HepG2 (cell line): ENCODE data around the gene STRN4. TPM values are rescaled to one million over a fixed set of nuclear protein-coding genes. Genes with fewer than 3 reads are reported as not detected.

Source experiments
- ATAC-seq: fragments of 200-7000 bp; cut with Tn5 transposase; 3 replicates; pipeline ENCODE4 v1.9.1; 2020; ENCODE audit warnings: mild to moderate bottlenecking, moderate library complexity
- BruUV-seq: library from RNA; stranded (reverse); fragments of 400-500 nt; replicated peaks from 2 replicates; lab custom pipeline; 2021; lab: Mats Ljungman, UMichigan
- CTCF ChIA-PET: fragments of 300-600 bp; formaldehyde crosslinking; extraction: SDS; loops from one replicate; lab custom pipeline; 2021; ENCODE audit warnings: low total read pairs, inconsistent platforms, low intra/inter-chr PET ratio; lab: Yijun Ruan, JAX
- POLR2A ChIA-PET: fragments of 350-600 bp; sonication (Branson Sonifier 250); formaldehyde crosslinking; loops from one replicate; lab custom pipeline; 2020; ENCODE audit warnings: antibody characterized with exemption, inconsistent platforms; lab: Yijun Ruan, JAX
- DNase-seq: peaks from one replicate; pipeline ENCODE4 v3.0.0-alpha.2; 2015; ENCODE audit warnings: low spot score
- FAIRE-seq: peaks from 3 replicates; lab custom pipeline; 2011; peaks lifted over from hg19 to GRCh38; lab: Jason Lieb, UNC
- H2AFZ ChIP-seq: one replicate; pipeline ENCODE4 v1.6.1; 2011; ENCODE audit warnings: low read length, inconsistent platforms
- H3K27ac ChIP-seq: fragments of 300-600 bp; 3 replicates; pipeline ENCODE4 v1.8.0; 2011; ENCODE audit warnings: mixed run types, mild to moderate bottlenecking, mixed read lengths, low read length, inconsistent platforms; ENCODE audit not compliant: insufficient read depth; ENCODE audit errors: extremely low read length
- H3K27me3 ChIP-seq, 2 experiments: fragments of 200-600 bp in 1 of 2; 2 replicates in 1 of 2; 3 replicates in 1 of 2; pipeline versions ENCODE4 v1.6.0 to v1.8.0; 2011; ENCODE audit warnings: low read length in 2 of 2, mild to moderate bottlenecking in 2 of 2, moderate library complexity in 2 of 2, inconsistent platforms in 1 of 2; ENCODE audit not compliant: insufficient read depth in 2 of 2, control insufficient read depth in 1 of 2
- H3K36me3 ChIP-seq, 2 experiments: fragments of 200-600 bp in 1 of 2; replicated peaks in 1 of 2; 2 replicates in 1 of 2; 3 replicates in 1 of 2; pipeline versions ENCODE4 v1.5.1 to v1.8.0; 2011; ENCODE audit warnings: low read length in 2 of 2, inconsistent platforms in 1 of 2; ENCODE audit not compliant: insufficient read depth in 2 of 2, control insufficient read depth in 1 of 2
- H3K4me1 ChIP-seq: 2 replicates; pipeline ENCODE4 v1.5.1; 2012; ENCODE audit warnings: low read length, inconsistent platforms; ENCODE audit not compliant: insufficient read depth
- H3K4me2 ChIP-seq: 2 replicates; pipeline ENCODE4 v1.6.0; 2011; ENCODE audit warnings: low read depth, low read length, inconsistent platforms
- H3K4me3 ChIP-seq, 3 experiments: fragments of 200-600 bp in 1 of 3; sonication (generic), shearing (Covaris generic) in 1 of 3; replicated peaks in 1 of 3; 2 replicates each; pipeline ENCODE4 v1.5.1; 2011 to 2016; ENCODE audit warnings: low read length in 3 of 3, inconsistent platforms in 2 of 3, low read depth in 2 of 3, mild to moderate bottlenecking in 2 of 3, control low read depth in 1 of 3, mixed read lengths in 1 of 3; ENCODE audit not compliant: insufficient read depth in 1 of 3
- H3K79me2 ChIP-seq: one replicate; pipeline ENCODE4 v1.6.1; 2011; ENCODE audit warnings: low read length, inconsistent platforms; ENCODE audit not compliant: insufficient read depth
- H3K9ac ChIP-seq: 2 replicates; pipeline ENCODE4 v1.6.0; 2011; ENCODE audit warnings: mild to moderate bottlenecking, low read depth, low read length, inconsistent platforms; ENCODE audit not compliant: insufficient read depth
- H3K9me3 ChIP-seq: 2 replicates; pipeline ENCODE4 v1.5.1; 2012; ENCODE audit warnings: mild to moderate bottlenecking, low read length
- H4K20me1 ChIP-seq: 2 replicates; pipeline ENCODE4 v1.6.0; 2011; ENCODE audit warnings: inconsistent platforms, mild to moderate bottlenecking, low read length, moderate library complexity; ENCODE audit not compliant: insufficient read depth
- CBX5 ChIP-seq: sonication (generic); formaldehyde crosslinking; IDR thresholded peaks from 2 replicates; pipeline ENCODE4 v1.4.0; 2020; ENCODE audit warnings: missing genetic modification reagents, borderline replicate concordance
- KDM6A ChIP-seq: IDR thresholded peaks from 2 replicates; pipeline ENCODE4 v1.6.1; 2016; ENCODE audit warnings: low read depth
- MAZ ChIP-seq, 2 experiments: sonication (generic) in 1 of 2; formaldehyde crosslinking in 1 of 2; IDR thresholded peaks; 2 replicates each; pipeline versions ENCODE4 v1.5.0 to v1.6.1; 2012 to 2020; ENCODE audit warnings: low read depth in 2 of 2, mild to moderate bottlenecking in 2 of 2, borderline replicate concordance in 1 of 2, improper control_type of control experiment in 1 of 2, low read length in 1 of 2, missing genetic modification reagents in 1 of 2, moderate library complexity in 1 of 2
- MIXL1 ChIP-seq: IDR thresholded peaks from 2 replicates; pipeline ENCODE4 v1.6.1; 2016
- NR2C2 ChIP-seq: sonication (generic); formaldehyde crosslinking; IDR thresholded peaks from 2 replicates; pipeline ENCODE4 v1.4.0; 2020; ENCODE audit warnings: missing genetic modification reagents, mild to moderate bottlenecking, moderate library complexity, borderline replicate concordance
- NR2F1 ChIP-seq, 2 experiments: fragments of 450-650 bp in 1 of 2; formaldehyde crosslinking in 1 of 2; IDR thresholded peaks; 2 replicates each; pipeline versions ENCODE4 v1.5.0 to v1.6.1; 2016 to 2020; ENCODE audit warnings: mild to moderate bottlenecking in 1 of 2, missing compliant biosample characterization in 1 of 2, missing genetic modification reagents in 1 of 2, moderate library complexity in 1 of 2
- PPARG ChIP-seq: conservative IDR thresholded peaks from 2 replicates; pipeline ENCODE4 v1.6.1; 2016; ENCODE audit warnings: missing biosample characterization, missing genetic modification reagents
- SPEN ChIP-seq: sonication (generic); formaldehyde crosslinking; IDR thresholded peaks from 2 replicates; pipeline ENCODE4 v1.5.1; 2020; ENCODE audit warnings: low read depth, mild to moderate bottlenecking, missing genetic modification reagents
- ZNF160 ChIP-seq: sonication (generic); formaldehyde crosslinking; IDR thresholded peaks from 2 replicates; pipeline ENCODE4 v1.8.0; 2022; ENCODE audit warnings: mild to moderate bottlenecking, inconsistent platforms, missing genetic modification reagents
- ZNF24 ChIP-seq: fragments of 450-650 bp; IDR thresholded peaks from 2 replicates; pipeline ENCODE4 v1.6.1; 2017; ENCODE audit warnings: antibody characterized with exemption, mild to moderate bottlenecking
- ZNF431 ChIP-seq: sonication (generic); formaldehyde crosslinking; IDR thresholded peaks from 2 replicates; pipeline ENCODE4 v1.9.0; 2022; ENCODE audit warnings: missing genetic modification reagents, low read depth, mild to moderate bottlenecking, borderline replicate concordance
- ZNF616 ChIP-seq: sonication (generic); formaldehyde crosslinking; IDR thresholded peaks from 2 replicates; pipeline ENCODE4 v1.5.0; 2020; ENCODE audit warnings: low read depth, mild to moderate bottlenecking, missing genetic modification reagents
- WGBS: methylation state at CpG from one replicate; pipeline ENCODE4 v1.1.6; 2017; ENCODE audit warnings: low lambda C conversion rate; 5-methylcytosine and 5-hydroxymethylcytosine counted together
- in situ Hi-C: cut with HindIII; loops from 2 replicates; pipeline ENCODE4 v1.10.0; 2017; ENCODE audit warnings: low pct_unique_long_range_greater_than_20kb; ENCODE audit not compliant: extremely low pct_ligation_motif_present
- intact Hi-C: fragments of 100-400 bp; cut with micrococcal nuclease; formaldehyde crosslinking; loops from one replicate; pipeline ENCODE4 v1.10.0; 2022; ENCODE audit not compliant: unreplicated experiment
- polyA plus RNA-seq, 8 experiments: library from polyadenylated mRNA; depleted of rRNA in 3 of 8; stranded (reverse) in 7 of 8; unstranded in 1 of 8; fragments of >200 nt; fragmentation: Illumina TruSeq in 4 of 8; extraction: Trizol in 4 of 8; gene quantifications; 2 replicates each; pipeline versions ENCODE4 v1.2.1 to v1.2.3, GENCODE V29; 2011 to 2016; ENCODE audit warnings: low read depth in 4 of 8, missing spikeins in 1 of 8, mixed read lengths in 1 of 8; ENCODE audit not compliant: insufficient read depth in 1 of 8
- total RNA-seq, 5 experiments: library from RNA; depleted of rRNA; stranded (reverse); fragments of >200 nt; fragmentation: Illumina TruSeq; extraction: Trizol; gene quantifications; 2 replicates each; pipeline ENCODE4 v1.2.3, GENCODE V29; 2016; ENCODE audit warnings: low read depth in 1 of 5
- TF ChIP-seq, protein P1 (sequence below): sonication (generic); formaldehyde crosslinking; IDR thresholded peaks from 2 replicates; pipeline ENCODE4 v1.4.0; 2020; ENCODE audit warnings: missing genetic modification reagents
- TF ChIP-seq, protein P2 (sequence below): IDR thresholded peaks from 2 replicates; pipeline ENCODE4 v1.6.1; 2012; ENCODE audit warnings: low read depth, low read length, improper control_type of control experiment
- TF ChIP-seq, protein P3 (sequence below): sonication (generic); formaldehyde crosslinking; IDR thresholded peaks from 2 replicates; pipeline ENCODE4 v1.8.1; 2023; ENCODE audit warnings: mild to moderate bottlenecking, moderate library complexity, missing genetic modification reagents
- TF ChIP-seq, protein P4 (sequence below): IDR thresholded peaks from 2 replicates; pipeline ENCODE4 v1.6.1; 2012; ENCODE audit warnings: inconsistent platforms

STRN4 gene
- total and polyA plus RNA-seq, 2 of the 13 experiments (the other 11 are each of a cell fraction or from before 2014, with no cell fraction given): 43.1 to 57.3 TPM

DNA sequence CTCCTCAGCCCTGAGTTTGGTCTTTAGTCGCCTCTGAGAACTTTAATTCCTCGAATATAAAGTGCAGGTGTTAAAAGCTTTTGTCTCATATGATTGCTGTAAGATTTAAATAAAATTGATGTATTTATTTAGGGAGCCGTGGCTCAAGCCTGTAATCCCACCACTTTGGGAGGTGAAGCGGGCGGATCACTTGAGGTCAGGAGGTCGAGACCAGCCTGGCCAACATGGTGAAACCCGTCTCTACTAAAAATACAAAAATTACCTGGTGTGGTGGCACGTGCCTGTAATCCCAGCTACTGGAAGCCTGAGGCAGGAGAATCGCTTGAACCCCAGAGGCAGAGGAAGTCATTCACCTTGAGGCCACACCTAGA, 42.7 kb upstream of the STRN4 start (continued):
- TF ChIP-seq ZNF24: no peak

DNA sequence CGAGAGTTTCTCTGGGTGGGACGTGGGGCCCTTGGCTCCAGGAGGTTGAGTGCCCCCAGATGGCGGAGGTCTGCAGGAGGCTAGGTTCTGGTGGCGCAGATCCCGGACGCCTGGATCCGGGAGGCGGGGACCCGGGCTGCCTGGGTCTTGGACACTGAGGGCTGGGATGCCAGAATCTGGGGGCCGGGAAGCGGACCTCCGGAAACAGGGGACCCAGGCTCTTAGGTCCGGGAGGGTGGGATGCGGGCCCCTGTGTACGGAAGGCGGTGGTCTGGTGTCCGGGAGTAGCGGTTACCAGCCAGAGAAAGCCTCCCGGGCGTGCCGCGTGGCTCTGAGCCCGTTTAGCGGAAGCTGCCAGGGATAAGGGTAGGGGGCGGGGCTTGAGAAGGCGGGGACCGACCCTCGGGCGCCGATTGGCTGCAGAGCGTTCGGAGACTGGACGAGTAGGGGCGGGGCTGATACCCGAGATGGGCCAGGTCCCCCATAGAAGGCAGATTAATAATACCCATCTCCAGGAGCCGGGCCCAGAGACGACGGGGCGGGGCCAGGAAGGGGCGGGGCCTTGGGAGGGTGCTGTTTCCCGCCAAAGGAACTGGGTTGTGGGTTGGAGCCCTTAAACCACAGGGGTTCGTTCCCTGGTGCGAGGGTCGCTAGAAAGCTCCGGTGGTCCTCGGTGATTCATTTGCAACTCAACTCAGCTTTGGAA, 42.2 kb upstream of the STRN4 start, which contains the start of gene SLC1A5:
Gene SLC1A5 (minus strand): TSS at position 333 of the 706 bp plus-strand sequence. CDS start 629 bp downstream, outside the sequence.
- Histone ChIP-seq H3K9ac (peak within 1 kb of the TSS; percentile 95), H3K9me3 (no peaks in the 10 kb centered on the region), H3K36me3 (peaks cover 6 to 10% of the 10 kb centered on the region in 2 experiments), H3K4me2 (peak within 1 kb of the TSS; percentile 99), H3K79me2 (peaks cover 49% of the 10 kb centered on the region), H4K20me1 (peaks cover 15% of the 10 kb centered on the region), H2AFZ (no peak within 1 kb of the TSS), H3K27ac (peak within 1 kb of the TSS; percentile 82), H3K27me3 (no peaks in the 10 kb centered on the region; a peak in 1 of 5 replicates), H3K4me3 (peak within 1 kb of the TSS; percentile 87 to 100 (median 98)), H3K4me1 (peaks cover 52% of the 10 kb centered on the region)
- in situ Hi-C loops: no loop called here
- no TSS peak for BruUV-seq
- CTCF ChIA-PET: no interaction called here
- POLR2A ChIA-PET: interaction anchor here (0.6 to 5.9 kb wide), 31 partner anchors 9 to 1071 kb away, joined by 3 to 66 read pairs (median 5); partner anchors contain the start of genes AP2S1, ARHGAP35, CALM3 and CCDC9
- FAIRE-seq (peak; percentile 60), DNase-seq (peak; percentile 92), ATAC-seq (peak; percentile 71)
- intact Hi-C loops: no loop called here
- 8% methylated on average over 9 of the region's 46 CpGs for whole genome bisulfite sequencing
- TF ChIP-seq SPEN (CRISPR knock-in tag) (peak; percentile 34; the same call in 1 of the 2 replicates), KDM6A (CRISPR knock-in tag) (no peak), ZNF616 (CRISPR knock-in tag) (0 out of 2 replicates have a peak, but pooled peaks have one; percentile 60), CBX5 (peak; percentile 54; the same call in 1 of the 2 replicates), NR2C2 (CRISPR knock-in tag) (0 out of 2 replicates have a peak, but pooled peaks have one; percentile 28), ZNF431 (CRISPR knock-in tag) (peak; percentile 63; the same call in 1 of the 2 replicates), NR2F1 (CRISPR knock-in tag; IDR thresholded peaks at IDR 0.05) (no peak), MIXL1 (CRISPR knock-in tag) (peak; percentile 79; the same call in 1 of the 2 replicates), ZNF160 (CRISPR knock-in tag) (no peak), MAZ (IDR thresholded peaks at IDR 0.05; ENCODE audit: borderline replicate concordance, low read depth, low read length) (no peak; the same call in 1 of the 2 replicates), MAZ (CRISPR knock-in tag; IDR thresholded peaks at IDR 0.05; ENCODE audit: low read depth) (peak; percentile 64; the same call in 1 of the 2 replicates), PPARG (CRISPR knock-in tag) (no peak)
- TF ChIP-seq, protein P1, sequence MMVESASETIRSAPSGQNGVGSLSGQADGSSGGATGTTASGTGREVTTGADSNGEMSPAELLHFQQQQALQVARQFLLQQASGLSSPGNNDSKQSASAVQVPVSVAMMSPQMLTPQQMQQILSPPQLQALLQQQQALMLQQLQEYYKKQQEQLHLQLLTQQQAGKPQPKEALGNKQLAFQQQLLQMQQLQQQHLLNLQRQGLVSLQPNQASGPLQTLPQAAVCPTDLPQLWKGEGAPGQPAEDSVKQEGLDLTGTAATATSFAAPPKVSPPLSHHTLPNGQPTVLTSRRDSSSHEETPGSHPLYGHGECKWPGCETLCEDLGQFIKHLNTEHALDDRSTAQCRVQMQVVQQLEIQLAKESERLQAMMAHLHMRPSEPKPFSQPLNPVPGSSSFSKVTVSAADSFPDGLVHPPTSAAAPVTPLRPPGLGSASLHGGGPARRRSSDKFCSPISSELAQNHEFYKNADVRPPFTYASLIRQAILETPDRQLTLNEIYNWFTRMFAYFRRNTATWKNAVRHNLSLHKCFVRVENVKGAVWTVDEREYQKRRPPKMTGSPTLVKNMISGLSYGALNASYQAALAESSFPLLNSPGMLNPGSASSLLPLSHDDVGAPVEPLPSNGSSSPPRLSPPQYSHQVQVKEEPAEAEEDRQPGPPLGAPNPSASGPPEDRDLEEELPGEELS (CRISPR knock-in tag): no peak
- TF ChIP-seq, protein P2, sequence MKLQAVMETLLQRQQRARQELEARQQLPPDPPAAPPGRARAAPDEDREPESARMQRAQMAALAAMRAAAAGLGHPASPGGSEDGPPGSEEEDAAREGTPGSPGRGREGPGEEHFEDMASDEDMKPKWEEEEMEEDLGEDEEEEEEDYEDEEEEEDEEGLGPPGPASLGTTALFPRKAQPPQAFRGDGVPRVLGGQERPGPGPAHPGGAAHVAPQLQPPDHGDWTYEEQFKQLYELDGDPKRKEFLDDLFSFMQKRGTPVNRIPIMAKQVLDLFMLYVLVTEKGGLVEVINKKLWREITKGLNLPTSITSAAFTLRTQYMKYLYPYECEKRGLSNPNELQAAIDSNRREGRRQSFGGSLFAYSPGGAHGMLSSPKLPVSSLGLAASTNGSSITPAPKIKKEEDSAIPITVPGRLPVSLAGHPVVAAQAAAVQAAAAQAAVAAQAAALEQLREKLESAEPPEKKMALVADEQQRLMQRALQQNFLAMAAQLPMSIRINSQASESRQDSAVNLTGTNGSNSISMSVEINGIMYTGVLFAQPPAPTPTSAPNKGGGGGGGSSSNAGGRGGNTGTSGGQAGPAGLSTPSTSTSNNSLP: 0 out of 2 replicates have a peak, but pooled peaks have one; percentile 16
- TF ChIP-seq, protein P3, sequence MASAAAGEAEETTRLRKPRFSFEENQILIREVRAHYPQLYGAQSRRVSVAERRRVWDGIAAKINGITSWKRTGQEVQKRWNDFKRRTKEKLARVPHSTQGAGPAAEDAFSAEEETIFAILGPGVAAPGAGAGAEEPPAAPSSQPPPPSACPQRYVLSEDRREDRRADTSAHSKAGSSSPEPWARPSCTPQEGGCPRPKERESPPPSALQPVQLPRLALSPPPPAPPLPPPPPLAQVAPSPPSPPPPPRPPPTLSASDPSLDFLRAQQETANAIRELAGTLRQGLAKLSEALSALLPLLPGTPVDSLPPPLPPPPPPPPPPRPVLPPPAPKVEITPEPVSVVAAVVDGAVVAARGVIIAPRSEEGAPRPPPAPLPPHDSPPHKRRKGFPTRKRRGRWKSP (CRISPR knock-in tag): peak; percentile 74; the same call in 1 of the 2 replicates
- TF ChIP-seq, protein P4, sequence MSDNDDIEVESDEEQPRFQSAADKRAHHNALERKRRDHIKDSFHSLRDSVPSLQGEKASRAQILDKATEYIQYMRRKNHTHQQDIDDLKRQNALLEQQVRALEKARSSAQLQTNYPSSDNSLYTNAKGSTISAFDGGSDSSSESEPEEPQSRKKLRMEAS: peak; percentile 97
